ENCODE measurements around the gene AFG1L.

- TF ChIP-seq POLR2A (IDR thresholded peaks at IDR 0.05) = peak in 1 of 4 donors; percentile 93
- TF ChIP-seq, protein P1, sequence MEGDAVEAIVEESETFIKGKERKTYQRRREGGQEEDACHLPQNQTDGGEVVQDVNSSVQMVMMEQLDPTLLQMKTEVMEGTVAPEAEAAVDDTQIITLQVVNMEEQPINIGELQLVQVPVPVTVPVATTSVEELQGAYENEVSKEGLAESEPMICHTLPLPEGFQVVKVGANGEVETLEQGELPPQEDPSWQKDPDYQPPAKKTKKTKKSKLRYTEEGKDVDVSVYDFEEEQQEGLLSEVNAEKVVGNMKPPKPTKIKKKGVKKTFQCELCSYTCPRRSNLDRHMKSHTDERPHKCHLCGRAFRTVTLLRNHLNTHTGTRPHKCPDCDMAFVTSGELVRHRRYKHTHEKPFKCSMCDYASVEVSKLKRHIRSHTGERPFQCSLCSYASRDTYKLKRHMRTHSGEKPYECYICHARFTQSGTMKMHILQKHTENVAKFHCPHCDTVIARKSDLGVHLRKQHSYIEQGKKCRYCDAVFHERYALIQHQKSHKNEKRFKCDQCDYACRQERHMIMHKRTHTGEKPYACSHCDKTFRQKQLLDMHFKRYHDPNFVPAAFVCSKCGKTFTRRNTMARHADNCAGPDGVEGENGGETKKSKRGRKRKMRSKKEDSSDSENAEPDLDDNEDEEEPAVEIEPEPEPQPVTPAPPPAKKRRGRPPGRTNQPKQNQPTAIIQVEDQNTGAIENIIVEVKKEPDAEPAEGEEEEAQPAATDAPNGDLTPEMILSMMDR (IDR thresholded peaks at IDR 0.05) = no peak
Observed at GRCh38 chr6:108559884-108560462, 265.1 kb downstream of the AFG1L start.
